ENCODE data around the gene NELL2.

GRCh38 chr12:44835641-44836379, 40.3 kb downstream of the NELL2 start:
- no peak for TF ChIP-seq POLR2A (IDR thresholded peaks at IDR 0.05)
- TF ChIP-seq CTCF (IDR thresholded peaks at IDR 0.05): no peak
